GM23248 (cell line): ENCODE measurements around the gene CDC16.

Experiments used
- EZH2 ChIP-seq: fragments of 200-600 bp; sonication (generic); IDR thresholded peaks from 2 replicates; pipeline ENCODE4 v1.6.1; 2018; ENCODE audit warnings: antibody characterized with exemption, mild to moderate bottlenecking; ENCODE audit not compliant: insufficient read depth, poor library complexity, severe bottlenecking
- EZH2phosphoT487 ChIP-seq: fragments of 200-600 bp; sonication (generic); IDR thresholded peaks from 2 replicates; pipeline ENCODE4 v1.6.1; 2018; ENCODE audit warnings: antibody characterized with exemption, moderate library complexity, mild to moderate bottlenecking, low read depth; ENCODE audit not compliant: insufficient read depth

GRCh38 chr13:114227528-114227927, 7.2 kb upstream of the CDC16 start:
- no peak for TF ChIP-seq EZH2phosphoT487
- TF ChIP-seq EZH2, result no peak
